HUES64 (cell line): ENCODE measurements around the gene DHX8.
"Not testable (repeated sequence)": the region's sequence is repeated elsewhere in the genome, so short reads cannot be mapped to it uniquely, and the experiment has no call there.

Experiments
- H3K27ac ChIP-seq: 2 replicates; pipeline ENCODE4 v1.7.0; 2013; ENCODE audit warnings: low read depth, low read length, inconsistent platforms
- H3K27me3 ChIP-seq: 2 replicates; pipeline ENCODE4 v1.6.1; 2013; ENCODE audit warnings: mild to moderate bottlenecking, low read length; ENCODE audit not compliant: insufficient read depth
- H3K36me3 ChIP-seq: 2 replicates; pipeline ENCODE4 v1.6.1; 2013; ENCODE audit warnings: mild to moderate bottlenecking, low read length; ENCODE audit not compliant: insufficient read depth
- H3K4me1 ChIP-seq: 2 replicates; pipeline ENCODE4 v1.6.1; 2013; ENCODE audit warnings: mild to moderate bottlenecking, low read length, moderate library complexity; ENCODE audit not compliant: insufficient read depth
- H3K4me3 ChIP-seq: 2 replicates; pipeline ENCODE4 v1.5.1; 2013; ENCODE audit warnings: mild to moderate bottlenecking, low read length, moderate library complexity
- H3K9ac ChIP-seq: 2 replicates; pipeline ENCODE4 v1.6.1; 2013; ENCODE audit warnings: mild to moderate bottlenecking, low read depth, low read length
- H3K9me3 ChIP-seq: 2 replicates; pipeline ENCODE4 v1.6.1; 2013; ENCODE audit warnings: low read depth, low read length; ENCODE audit not compliant: insufficient read depth
- WGBS: fragments of 150-250, 120-280 bp; methylation state at CpG from one replicate; pipeline ENCODE4 v1.1.7; 2013; ENCODE audit warnings: missing lambda C conversion rate; 5-methylcytosine and 5-hydroxymethylcytosine counted together

DHX8 gene

DNA sequence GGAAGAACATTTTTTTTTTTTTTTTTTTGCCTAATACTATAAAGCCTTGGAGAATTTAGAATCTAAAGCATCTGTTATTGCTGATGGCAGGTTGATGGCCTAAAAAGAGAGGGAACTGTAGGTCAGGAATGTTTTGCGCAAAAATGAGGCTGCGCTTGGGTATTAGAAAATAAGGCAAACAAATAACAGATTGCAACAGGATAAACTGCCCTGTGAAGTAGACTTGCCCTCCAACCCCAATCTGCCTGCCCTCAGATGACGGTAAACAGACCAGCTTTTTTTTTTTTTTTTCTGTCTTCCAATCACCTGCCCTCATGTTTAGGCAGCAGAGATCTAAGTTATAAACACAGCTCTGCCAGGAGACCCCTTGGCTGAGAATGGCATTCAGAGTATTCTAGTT is 3.8 kb upstream of the DHX8 start:
- WGBS, result 85% methylated on average over 3 of the region's 3 CpGs
- H3K36me3 ChIP-seq, result no peaks in the 10 kb centered on the region
- H3K9me3 ChIP-seq, result no peaks in the 10 kb centered on the region
- H3K27me3 ChIP-seq, result no peaks in the 10 kb centered on the region
- H3K4me3 ChIP-seq, result no peak overlapping the region
- H3K4me1 ChIP-seq, result peaks cover 8% of the 10 kb centered on the region
- H3K9ac ChIP-seq, result no peak overlapping the region
- H3K27ac ChIP-seq, result no peak overlapping the region

DNA sequence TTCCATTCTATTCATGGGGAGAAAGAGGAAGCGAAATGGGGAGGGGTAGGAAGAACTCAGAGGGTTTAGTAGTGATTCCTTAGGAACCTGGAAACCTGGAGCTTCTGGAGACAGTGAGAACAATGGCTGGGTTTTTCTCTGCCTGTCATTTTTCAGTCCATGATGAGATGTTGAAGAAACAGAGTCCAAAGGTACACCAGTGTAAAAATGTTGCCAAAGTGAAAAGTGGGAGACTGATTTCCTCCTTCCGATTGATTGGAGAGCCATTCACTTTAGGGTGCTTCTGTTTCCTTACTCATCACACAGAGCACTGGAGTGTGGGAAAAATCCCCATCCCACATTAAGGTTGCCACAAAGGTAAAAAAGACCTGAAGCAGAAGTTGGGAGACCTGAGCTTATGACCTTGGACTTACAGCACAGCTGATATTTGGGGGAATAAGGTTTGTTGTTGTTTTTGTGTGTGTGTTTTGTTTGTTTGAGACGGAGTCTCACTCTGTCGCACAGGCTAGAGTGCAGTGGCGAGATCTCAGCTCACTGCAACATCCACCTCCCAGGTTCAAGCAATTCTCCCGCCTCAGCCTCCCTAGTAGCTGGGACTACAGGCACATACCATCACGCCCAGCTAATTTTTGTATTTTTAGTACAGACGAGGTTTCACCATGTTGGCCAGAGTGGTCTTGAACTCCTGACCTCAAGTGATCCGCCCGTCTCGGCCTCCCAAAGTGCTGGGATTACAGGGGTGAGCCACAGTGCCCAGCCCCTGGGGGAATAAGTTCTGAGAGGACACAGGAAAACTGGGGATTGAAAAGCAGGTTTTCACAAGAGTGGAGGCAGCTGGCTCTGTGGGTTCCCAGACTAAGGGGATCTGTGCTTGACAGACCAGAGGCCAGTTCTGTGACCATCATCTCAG is 1.4 kb upstream of the DHX8 start:
- Histone ChIP-seq H3K9ac (no peak overlapping the region), H3K27ac (no peak overlapping the region), H3K27me3 (no peaks in the 10 kb centered on the region), H3K36me3 (no peaks in the 10 kb centered on the region), H3K4me3 (no peak overlapping the region), H3K4me1 (peaks cover 13% of the 10 kb centered on the region), H3K9me3 (no peaks in the 10 kb centered on the region)
- 93% methylated on average over 11 of the region's 11 CpGs for WGBS

DNA sequence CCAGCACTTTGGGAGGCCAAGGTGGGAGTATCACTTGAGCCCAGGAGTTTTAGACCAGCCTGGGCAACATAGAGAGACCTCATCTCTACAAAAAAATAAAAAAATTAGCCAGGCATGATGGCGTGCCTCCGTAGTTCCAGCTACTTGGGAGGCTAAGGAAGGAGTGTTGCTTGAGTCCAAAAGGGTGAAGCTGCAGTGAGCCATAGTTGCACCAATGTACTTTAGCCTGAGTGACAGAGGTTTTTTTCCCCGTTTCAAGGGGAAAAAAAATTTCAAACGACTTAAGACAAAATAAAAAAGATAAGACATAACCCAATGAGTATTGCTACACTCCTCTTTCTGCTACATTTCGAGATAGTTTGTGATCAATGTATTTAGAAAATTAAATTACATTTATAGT is 6.8 kb downstream of the DHX8 start:
- no peaks in the 10 kb centered on the region; the same call in 1 of the 2 replicates for H3K4me1 ChIP-seq
- no peaks in the 10 kb centered on the region for H3K27me3 ChIP-seq
- H3K9me3 ChIP-seq, result no peaks in the 10 kb centered on the region
- no peak overlapping the region for H3K27ac ChIP-seq
- 92% methylated on average over 4 of the region's 5 CpGs for WGBS
- H3K36me3 ChIP-seq, result peaks cover 57% of the 10 kb centered on the region
- no peak overlapping the region for H3K4me3 ChIP-seq
- H3K9ac ChIP-seq, result no peak overlapping the region

DNA sequence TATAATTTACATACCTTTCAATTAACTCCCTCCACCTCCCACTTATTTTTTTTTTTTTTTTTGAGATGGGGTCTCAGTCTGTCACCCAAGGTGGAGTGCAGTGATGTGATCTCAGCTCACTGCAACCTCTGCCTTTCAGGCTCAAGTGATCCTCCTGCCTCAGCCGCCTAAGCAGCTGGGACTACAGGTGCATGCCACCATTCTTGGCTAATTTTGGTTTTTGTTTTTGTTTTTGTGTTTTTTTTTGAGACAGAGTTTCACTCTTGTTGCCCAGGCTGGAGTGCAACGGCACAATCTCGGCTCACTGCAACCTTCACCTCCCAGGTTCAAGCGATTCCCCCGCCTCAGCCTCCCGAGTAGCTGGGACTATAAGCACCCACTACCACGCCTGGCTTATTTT is 25.7 kb downstream of the DHX8 start:
- not testable (repeated sequence) for H3K27ac ChIP-seq, H3K27me3 ChIP-seq, H3K4me3 ChIP-seq, H3K4me1 ChIP-seq, H3K9ac ChIP-seq, H3K9me3 ChIP-seq
- peaks cover 88% of the 10 kb centered on the region for H3K36me3 ChIP-seq
- 97% methylated on average over 7 of the region's 7 CpGs for WGBS

DNA sequence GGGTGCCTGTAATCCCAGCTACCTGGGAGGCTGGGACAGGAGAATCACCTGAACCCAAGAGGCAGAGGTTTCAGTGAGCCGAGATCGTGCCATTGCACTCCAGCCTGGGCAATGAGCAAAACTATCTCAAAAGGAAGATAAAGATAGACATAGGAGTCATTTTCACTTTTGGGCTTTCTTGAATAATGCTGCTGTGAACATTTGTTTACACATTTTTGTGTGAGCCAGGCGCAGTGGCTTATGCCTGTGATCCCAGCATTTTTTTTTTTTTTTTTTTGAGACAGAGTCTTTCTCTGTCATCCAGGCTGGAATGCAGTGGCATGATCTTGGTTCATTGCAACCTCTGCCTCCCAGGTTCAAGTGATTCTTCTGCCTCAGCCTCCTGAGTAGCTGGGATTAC is 27.4 kb downstream of the DHX8 start:
- not testable (repeated sequence) for H3K4me1 ChIP-seq, H3K4me3 ChIP-seq, H3K9me3 ChIP-seq, H3K27me3 ChIP-seq, H3K27ac ChIP-seq, H3K9ac ChIP-seq
- 95% methylated on average over 3 of the region's 3 CpGs for WGBS
- peaks cover 87% of the 10 kb centered on the region for H3K36me3 ChIP-seq

DNA sequence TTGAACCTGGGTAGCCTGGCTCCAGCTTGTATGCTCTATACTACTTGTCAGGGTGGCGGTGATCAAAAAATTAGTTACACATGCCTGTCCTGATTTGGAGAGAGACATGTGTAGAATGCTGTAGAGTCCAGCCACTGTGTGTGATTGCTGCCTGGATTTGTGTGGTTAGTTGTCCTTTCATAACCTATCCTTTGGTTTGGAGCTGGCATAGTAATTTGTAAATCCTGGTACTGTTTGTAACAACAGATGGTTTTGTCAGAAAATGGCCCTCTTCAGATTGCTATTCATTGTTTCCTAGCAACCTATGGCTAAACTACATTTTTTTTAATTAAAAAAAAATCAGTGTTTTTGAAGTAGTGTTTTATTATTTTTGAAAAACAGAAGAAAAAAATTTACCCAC is 31.9 kb downstream of the DHX8 start:
- Histone ChIP-seq H3K9me3 (no peaks in the 10 kb centered on the region), H3K36me3 (peaks cover 90% of the 10 kb centered on the region), H3K27ac (no peak overlapping the region), H3K9ac (no peak overlapping the region), H3K4me1 (no peaks in the 10 kb centered on the region), H3K27me3 (no peaks in the 10 kb centered on the region), H3K4me3 (no peak overlapping the region)
- 100% methylated on average over 1 of the region's 1 CpG for WGBS

DNA sequence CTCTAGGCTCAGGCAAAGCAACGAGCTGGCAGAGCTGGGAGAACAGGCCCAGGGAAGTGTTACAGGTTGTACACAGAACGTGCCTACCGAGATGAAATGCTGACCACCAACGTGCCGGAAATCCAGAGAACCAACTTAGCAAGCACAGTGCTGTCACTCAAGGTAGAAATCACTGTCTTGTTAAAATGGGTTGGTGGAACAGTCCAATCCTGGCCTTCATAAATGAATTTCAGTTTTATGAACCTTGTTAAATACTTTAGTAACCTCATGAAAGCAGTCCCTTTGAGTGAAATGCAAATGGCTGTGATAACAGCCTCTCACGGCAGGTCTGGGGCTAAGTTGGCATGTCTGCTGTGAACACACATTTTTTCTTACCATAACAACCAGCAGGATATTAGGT is 33.4 kb downstream of the DHX8 start:
- Histone ChIP-seq H3K27me3 (no peaks in the 10 kb centered on the region), H3K4me1 (no peaks in the 10 kb centered on the region), H3K4me3 (no peak overlapping the region), H3K9me3 (no peaks in the 10 kb centered on the region), H3K36me3 (peaks cover 89% of the 10 kb centered on the region), H3K9ac (no peak overlapping the region), H3K27ac (no peak overlapping the region)
- 92% methylated on average over 6 of the region's 6 CpGs for WGBS

DNA sequence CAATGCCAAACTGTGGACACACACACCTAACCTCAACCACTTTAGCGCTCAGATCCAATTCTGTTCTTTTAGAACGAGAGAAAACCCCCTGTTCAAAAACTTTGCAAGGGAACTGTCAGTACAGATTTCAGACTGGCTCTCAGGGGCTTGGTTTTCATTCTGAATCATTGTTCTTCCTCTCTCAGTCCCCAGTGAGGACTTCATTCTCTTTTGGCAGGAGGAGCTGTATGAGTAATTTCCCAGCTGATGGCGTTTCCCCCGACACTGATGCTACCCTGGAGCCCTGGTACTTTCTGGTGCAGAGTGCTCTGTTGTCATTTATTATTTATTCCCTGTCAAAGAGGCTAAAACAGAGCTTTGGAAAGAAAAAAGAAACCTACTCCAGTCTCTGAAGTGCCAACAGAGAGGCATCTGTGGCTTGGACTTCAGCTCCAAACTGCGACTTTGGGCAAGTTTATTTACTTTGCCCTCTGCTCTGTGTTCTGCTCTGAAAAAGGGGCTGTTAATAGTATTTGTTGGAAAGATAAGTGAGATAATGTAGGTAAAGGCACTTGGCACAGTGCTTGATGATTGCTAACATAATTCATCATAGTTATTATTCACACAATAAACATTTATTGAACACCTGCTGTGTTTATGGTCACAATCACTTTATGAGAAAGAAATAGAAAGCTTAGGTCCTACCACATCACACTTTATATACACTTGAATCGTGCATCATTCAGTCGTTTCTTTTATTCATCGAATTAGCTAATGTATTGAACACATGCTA is 34.0 kb downstream of the DHX8 start:
- Histone ChIP-seq H3K36me3 (peaks cover 86% of the 10 kb centered on the region), H3K27ac (no peak overlapping the region)

DNA sequence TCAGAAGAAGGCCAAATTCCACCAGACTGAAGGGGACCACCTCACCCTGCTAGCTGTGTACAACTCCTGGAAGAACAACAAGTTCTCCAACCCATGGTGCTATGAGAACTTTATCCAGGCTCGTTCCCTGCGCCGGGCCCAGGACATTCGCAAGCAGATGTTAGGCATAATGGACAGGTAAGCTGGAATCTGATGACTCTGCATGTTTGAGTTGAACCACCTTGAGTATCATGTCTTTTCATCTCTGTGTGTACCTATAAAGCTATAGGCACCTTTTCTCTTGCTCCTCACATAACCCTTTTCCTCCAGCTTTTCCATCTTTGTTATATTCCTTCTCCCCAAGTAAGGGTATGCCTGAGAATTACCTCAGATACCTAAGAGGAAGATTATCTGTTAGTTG is 37.6 kb downstream of the DHX8 start:
- peaks cover 15% of the 10 kb centered on the region; the same call in 1 of the 2 replicates for H3K4me1 ChIP-seq
- no peak overlapping the region for H3K4me3 ChIP-seq
- no peaks in the 10 kb centered on the region for H3K9me3 ChIP-seq
- H3K9ac ChIP-seq, result no peak overlapping the region
- over 99% methylated on average over 4 of the region's 4 CpGs for WGBS
- H3K27me3 ChIP-seq, result no peaks in the 10 kb centered on the region
- peaks cover 90% of the 10 kb centered on the region for H3K36me3 ChIP-seq
- no peak overlapping the region for H3K27ac ChIP-seq

More for the DNA sequence above, 34.0 kb downstream of the DHX8 start:
- Histone ChIP-seq H3K9me3 (no peaks in the 10 kb centered on the region), H3K4me1 (no peaks in the 10 kb centered on the region), H3K4me3 (no peak overlapping the region), H3K9ac (no peak overlapping the region), H3K27me3 (no peaks in the 10 kb centered on the region)
- WGBS, result 97% methylated on average over 8 of the region's 8 CpGs

DNA sequence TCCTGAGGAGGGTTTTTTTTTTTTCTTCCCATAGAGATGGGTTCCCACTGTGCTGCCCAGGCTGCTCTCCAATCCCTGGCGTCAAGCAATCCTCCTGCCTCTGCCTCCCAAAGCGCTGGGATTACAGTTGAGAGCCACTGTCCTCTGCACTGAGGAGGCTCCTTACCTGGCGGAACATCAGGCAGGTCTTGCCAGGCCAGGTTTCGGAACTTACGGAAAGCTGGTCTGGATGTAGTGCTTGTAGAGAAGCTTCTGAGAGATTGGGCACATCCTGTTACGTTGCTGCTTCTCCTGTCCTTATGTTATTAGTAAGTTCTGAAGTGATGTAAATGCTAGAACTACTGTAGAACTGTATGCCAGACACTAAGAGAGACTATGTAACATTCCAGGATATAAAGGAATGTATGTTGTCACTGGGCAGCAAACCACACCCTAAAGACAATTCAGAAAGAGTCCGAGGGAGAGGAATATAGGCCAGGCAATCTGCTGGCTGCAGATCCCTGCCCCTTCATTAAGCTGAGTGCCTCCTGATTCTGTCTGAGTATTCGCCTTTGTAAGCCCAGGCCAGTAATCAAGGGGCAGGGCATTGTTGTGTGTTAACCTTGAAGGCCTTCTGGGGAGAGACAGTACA is 41.3 kb downstream of the DHX8 start:
- Histone ChIP-seq H3K36me3 (peaks cover 90% of the 10 kb centered on the region), H3K4me3 (no peak overlapping the region), H3K9ac (no peak overlapping the region), H3K27ac (no peak overlapping the region), H3K9me3 (no peaks in the 10 kb centered on the region), H3K4me1 (peaks cover 24% of the 10 kb centered on the region), H3K27me3 (peaks cover 7% of the 10 kb centered on the region; the same call in 1 of the 2 replicates)
- WGBS, result 94% methylated on average over 8 of the region's 8 CpGs
